ENCODE data around the gene CSF1R.
"Not testable (repeated sequence)": the region's sequence is repeated elsewhere in the genome, so short reads cannot be mapped to it uniquely, and the experiment has no call there.

CSF1R gene

GRCh38 chr5:150103678-150104549, 17.6 kb upstream of the CSF1R start:
- no peak for DNase-seq

- DNase-seq, result no peak
These were observed 14.7 kb upstream of the CSF1R start for GRCh38 chr5:150101023-150101422.

- no peak for DNase-seq
These were observed 10.8 kb upstream of the CSF1R start for GRCh38 chr5:150097152-150097551.

GRCh38 chr5:150092159-150092787, 5.9 kb upstream of the CSF1R start:
- DNase-seq, result no peak

GRCh38 chr5:150085191-150085912, 1.0 kb downstream of the CSF1R start:
- DNase-seq, result no peak

- not testable (repeated sequence) for DNase-seq
These were observed 1.6 kb downstream of the CSF1R start for GRCh38 chr5:150084754-150085153.

GRCh38 chr5:150082889-150083288, 3.5 kb downstream of the CSF1R start:
- DNase-seq, result no peak

- no peak for DNase-seq
These were observed 4.0 kb downstream of the CSF1R start for GRCh38 chr5:150082374-150082773.

GRCh38 chr5:150081541-150082283, 4.6 kb downstream of the CSF1R start:
- no peak for DNase-seq

GRCh38 chr5:150080696-150081435, 5.5 kb downstream of the CSF1R start:
- DNase-seq, result no peak

GRCh38 chr5:150079909-150080461, 6.4 kb downstream of the CSF1R start:
- DNase-seq, result no peak

GRCh38 chr5:150078802-150079689, 7.3 kb downstream of the CSF1R start:
- DNase-seq, result no peak

GRCh38 chr5:150077996-150078801, 8.2 kb downstream of the CSF1R start:
- no peak for DNase-seq

GRCh38 chr5:150077060-150077459, 9.3 kb downstream of the CSF1R start:
- DNase-seq, result no peak

GRCh38 chr5:150075806-150076205, 10.5 kb downstream of the CSF1R start:
- no peak for DNase-seq

- no peak for DNase-seq
These were observed 11.1 kb downstream of the CSF1R start for GRCh38 chr5:150075233-150075632.

GRCh38 chr5:150073677-150074076, 12.7 kb downstream of the CSF1R start:
- no peak for DNase-seq

GRCh38 chr5:150073086-150073625, 13.2 kb downstream of the CSF1R start:
- no peak for DNase-seq

GRCh38 chr5:150070821-150071220, 15.5 kb downstream of the CSF1R start:
- no peak for DNase-seq
